ENCODE data around the gene MAP3K1.

Gene MAP3K1

DNA sequence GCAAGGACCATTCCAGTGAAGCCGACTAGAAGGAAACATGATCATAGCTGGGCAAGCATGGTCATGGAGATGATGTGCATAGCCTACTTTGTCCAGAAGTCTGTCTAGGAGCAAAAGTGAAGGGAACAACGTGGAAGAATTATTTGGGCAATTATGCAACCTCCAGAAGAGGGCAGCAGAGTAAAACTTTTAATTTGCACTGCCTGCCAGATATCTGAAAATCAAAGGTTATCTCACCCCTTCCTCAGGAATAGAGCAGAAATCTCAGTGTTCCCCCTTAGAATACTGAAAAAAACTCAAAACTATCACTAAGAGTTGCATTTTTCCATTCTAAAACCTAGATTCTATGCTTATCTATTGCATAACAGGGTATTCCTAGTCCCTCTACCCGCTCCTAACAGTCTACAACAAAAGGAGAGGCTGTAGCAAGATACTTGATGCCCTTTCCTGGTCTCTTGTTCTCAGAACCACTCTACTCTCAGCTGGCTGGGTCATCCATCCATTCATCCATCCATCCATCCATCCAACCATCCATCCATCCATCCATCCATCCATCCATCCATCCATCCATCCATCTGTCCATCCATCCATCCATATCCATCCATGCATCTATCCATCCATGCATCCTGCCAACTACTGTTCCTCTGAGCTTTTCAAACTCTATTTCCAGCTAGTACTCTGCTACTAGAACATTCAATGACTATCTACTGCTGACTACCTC is 85.7 kb downstream of the MAP3K1 start:
- peak in 10 of 51 donors; percentile 1 to 39 (median 8) for DNase-seq

DNA sequence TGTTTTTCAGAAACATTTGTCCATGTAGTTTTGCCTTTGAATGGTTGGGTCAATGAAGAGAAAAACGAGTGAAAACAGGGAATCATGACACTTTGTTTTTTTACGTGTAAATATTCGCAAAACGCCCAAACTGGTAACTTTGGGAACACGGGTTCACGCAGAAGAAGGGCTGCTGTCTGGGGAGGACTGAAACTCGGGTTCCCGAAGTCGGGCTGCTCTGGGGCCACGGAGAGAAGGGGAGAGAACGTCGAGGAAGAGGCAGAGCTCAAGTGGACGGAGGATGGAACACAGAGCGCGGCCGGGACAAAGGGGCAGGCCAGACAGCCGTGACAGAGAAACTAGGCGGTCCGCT is 93.6 kb downstream of the MAP3K1 start:
- DNase-seq: peak in 21 of 51 donors; percentile 8 to 94 (median 71)

DNA sequence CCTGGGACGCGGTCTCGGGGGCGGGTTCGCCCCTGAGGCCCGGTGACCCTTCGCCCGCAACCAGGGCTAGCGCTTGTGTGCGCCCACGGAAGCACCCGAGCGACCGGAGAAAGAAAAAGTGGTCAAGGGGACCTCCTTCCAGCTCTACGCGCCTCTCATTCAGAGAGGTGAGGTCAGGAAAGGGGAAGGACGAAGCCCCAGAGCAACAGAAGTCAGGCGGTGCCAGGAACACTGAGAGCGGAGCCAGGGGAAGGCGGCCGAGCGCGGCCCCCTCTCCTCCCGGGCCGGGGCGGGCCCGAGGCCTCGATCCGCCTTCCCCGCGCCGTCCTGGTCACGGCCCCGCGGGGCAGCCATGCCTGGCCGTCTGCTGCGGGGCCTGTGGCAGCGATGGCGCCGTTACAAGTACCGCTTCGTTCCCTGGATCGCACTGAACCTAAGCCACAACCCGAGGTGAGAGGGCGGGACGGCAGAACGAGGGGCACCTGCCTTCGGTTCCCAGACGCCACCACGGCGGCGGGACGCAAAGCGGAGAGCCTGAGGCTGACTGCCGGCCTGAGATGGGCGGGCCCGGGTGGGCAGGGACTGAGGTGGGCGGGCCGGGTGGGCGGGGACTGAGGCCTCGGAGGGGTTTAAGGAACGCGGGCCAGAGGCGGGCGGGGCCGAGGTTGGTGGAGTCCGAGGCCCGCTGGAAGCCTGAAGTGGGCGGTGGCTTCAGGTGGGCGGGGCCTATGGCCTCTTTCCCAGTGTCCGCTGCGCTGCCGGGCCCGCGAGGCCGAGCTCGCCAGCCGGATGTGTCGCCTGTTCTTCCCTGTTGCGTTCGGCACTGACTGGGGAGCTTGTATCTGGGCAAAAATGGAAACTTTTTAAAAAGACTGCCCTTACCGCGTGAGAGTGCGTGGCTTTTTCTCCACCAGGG is 94.2 kb downstream of the MAP3K1 start, which contains the start of gene SETD9:
Gene SETD9, plus strand, starts transcription at position 303 of the 916 bp plus-strand sequence. Its CDS starts 50 bp downstream, at position 353.
- DNase-seq: peak; percentile 76 to 99 (median 96)

DNA sequence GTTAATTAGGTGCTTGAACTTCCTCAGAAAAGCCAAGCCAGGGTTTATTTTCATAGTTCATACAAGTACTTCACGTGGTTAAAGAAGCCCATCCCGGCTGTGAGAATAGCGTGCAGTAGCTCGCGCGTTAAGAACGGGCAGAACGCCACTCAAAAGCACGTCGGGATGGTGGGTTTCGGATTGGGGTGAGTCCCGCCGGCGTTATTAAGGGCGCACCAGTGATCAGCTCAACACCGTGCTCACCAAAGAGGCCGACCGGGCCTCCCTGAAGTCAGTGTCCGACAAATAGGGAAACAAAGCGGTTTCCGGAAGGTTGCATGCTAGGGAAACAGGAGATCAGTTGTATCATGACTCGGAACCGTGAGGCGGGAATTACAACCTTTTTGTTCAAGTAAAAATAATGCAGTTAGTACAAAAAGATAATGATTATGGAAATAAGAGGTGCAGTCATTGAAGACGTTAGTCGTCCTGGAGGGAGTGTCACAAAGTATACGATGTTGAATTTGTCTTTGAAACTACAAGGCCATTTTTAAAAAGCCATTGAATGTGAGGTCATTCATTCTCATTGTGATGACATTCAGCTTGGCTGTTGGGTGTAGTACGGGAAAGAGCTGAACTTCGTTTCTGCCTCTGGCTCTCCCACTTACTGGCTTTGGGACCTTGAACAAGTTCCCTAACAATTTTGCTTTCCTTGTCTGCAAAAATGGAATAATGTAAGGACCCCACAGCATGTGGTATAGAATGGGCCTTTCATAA is 95.0 kb downstream of the MAP3K1 start:
- peak in 28 of 51 donors; percentile 2 to 75 (median 44) for DNase-seq

DNA sequence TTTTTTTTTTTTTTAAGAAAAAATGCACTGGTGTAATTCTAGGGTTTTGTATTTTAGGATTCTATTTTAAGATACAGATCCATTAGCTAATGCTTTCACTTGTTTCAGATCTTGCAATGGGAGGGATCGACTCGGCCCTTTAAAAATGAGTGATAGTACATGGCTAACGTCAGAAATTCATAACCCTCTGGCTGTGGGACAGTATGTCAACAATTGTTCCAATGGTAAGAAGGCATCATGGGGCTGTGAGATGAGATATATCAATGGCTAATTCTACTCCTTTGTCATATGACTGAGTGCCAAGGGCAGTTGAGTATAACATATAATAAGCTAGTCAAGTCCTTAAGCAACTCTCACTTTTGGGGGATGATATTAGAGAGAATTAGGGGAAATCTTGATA is 98.4 kb downstream of the MAP3K1 start:
- DNase-seq: no peak

DNA sequence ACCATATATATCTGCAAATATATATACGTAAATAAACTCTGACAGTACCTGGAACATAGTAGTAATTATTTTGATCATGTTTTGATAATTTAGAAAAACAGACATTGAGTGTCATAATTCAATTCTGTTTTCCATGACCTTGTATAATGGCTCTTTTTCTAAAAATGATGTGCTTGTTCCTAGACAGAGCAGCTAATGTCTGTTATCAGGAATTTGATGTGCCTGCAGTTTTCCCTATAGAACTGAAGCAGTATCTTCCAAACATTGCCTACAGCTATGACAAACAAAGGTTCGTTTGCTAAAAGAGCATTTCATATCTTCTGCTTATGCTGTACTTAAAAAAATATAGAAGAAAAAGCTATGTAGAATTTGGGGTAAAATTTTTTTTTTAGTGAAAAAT is 99.3 kb downstream of the MAP3K1 start:
- no peak for DNase-seq

DNA sequence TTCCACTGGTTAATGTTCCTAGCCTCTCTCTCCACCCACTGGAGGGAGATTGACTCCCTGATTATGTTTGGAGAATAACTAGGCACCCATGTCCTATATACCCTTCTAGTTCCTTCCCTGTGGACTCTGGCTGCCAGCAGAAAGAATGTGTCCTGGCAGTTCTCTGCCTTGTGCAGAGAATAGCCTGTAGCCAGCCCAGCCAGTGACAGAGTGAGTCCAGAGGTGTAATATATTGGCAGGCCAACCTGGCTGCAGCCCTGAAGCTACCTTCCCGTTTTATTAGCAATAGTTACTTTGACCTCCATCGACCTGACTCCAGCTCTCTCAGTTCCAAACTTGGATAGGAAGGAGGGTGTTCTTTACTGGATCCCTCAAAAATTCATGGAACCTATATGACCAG is 102.2 kb downstream of the MAP3K1 start:
- DNase-seq: no peak

DNA sequence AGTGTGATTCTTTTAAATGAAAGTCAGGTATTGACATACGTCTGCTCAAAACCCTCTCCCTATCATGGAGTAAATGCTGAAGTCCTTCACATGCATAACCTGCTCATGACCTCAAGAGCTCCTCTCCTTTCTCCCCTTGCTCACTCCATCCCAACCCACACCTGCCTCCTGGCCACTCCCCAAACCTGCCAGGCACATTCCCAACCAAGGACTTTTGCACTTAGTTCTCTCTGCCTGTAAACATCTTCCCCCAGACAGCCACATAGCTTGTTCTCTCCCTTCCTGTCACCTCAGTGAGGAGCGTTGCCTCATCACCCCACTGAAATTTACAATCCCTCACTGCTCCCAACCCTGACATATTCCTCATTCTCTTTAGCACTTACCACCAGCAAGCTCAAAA is 102.7 kb downstream of the MAP3K1 start:
- no peak for DNase-seq

DNA sequence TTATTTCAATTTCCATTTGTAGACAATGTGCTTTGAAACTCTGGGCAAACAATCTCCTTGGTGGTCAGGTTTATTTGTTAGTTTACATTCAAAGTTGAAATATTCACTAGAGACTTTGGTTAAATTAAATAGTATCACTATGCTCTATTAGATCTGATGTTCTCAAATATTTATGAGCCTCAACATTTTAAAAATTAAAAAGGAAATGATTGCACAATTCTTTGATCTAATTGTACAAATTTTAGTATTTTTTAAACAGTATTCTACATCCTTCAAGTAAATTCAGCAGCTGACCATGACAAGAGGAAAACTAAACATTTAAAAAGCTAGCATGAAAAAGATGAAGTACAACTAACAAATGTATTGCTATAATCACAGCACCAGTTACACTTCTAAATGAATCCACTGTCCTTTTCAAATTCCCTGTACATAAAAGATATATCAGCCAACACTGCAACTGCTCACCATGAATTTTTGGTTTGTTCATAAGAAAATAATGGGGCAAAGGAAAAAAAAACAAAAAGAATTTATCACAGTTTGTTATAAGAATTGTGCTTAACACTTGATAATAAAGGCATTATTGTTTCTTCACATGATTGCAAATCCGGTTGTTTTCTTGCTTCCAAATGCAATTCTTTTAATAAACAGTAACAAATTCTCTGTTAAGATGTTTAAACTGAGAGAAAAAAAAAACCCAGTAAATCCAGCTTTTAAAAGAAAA is 104.8 kb downstream of the MAP3K1 start:
- DNase-seq: no peak

DNA sequence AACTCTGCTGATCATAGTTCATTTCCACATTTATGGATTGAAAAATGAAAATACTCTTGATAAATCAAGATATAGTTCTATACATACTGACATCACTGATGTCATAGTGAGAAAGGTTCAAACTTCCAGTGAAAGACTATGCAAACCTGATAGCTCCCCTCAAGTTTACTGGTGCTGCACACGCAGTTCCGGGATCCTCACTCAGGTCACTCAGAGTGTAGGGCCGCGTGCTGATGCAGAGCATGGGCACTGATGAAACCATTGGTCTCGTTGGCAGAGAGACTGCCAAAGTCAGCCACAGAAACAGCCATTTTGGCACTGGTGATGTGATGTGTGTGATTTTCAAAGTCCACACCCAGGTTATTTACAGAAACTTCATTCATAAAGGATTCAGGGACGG is 107.6 kb downstream of the MAP3K1 start:
- no peak for DNase-seq

DNA sequence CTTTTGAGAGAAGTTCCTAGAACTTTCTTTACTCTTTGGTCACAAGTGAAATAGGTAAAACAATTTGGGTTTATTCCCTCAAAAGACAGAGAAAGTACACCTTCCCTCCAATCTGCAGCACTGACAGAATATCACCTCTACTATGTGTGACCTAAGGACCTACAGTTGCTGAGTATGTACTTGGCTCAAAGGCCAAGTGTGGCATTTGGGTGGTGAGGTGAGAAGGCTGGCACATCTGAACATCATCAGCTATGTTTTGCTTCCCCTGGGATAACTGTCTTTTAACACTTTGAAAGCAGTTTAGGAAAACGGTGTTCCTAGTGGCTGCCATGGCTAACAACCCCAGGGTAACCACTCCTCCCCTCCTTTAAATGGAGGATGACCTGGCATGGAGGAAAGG is 119.0 kb downstream of the MAP3K1 start:
- no peak for DNase-seq

DNA sequence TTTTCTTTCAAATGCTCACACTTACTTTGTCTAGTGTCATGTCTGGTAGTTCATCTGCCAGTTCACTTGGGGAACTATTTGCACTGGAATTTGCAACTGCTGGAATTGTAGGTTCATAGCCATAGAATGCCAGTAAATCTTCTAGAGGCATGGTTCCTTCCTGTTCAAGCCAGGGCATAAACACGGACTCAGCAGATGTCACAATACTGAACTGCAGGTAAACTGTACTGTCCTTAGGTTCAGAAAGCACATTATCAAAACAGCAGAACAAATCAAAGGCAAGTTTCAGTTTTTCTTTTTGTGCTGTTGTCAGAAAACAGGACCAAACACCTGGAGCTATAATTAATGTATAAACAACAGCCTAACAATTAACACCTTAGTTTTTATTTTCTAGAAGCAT is 123.5 kb downstream of the MAP3K1 start:
- no peak for DNase-seq

DNA sequence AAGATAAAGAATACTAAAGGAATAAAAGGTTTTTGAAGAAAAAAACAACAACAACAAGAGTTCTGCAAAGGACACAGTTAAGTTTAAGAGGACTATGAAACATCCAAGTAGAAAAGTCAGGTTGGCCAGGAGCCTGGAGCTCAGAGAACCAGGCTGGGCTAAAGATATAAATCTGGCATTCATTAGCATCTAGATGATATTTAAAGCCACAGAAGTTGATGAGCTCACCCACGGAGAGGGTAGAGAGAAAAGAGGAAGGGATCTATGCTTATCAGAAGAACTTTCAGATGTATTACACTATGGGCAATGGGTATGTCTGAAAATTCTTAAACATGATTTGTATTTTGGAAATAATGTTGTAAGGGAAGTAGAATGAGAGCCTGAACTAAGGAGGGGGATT is 126.6 kb downstream of the MAP3K1 start:
- DNase-seq: no peak
